HL-60 (cell line): Measurements from ENCODE around the gene OSBPL5.

Experiments used
- POLR2AphosphoS5 ChIP-seq: IDR thresholded peaks from 2 replicates; pipeline ENCODE4 v1.6.1; 2012; ENCODE audit warnings: low read depth
- TF ChIP-seq, protein P1 (sequence below): IDR thresholded peaks from one replicate; pipeline ENCODE4 v1.5.1; 2011; ENCODE audit warnings: low read length, control low read depth, inconsistent platforms; ENCODE audit not compliant: insufficient read depth
- TF ChIP-seq, protein P2 (sequence below): IDR thresholded peaks from 2 replicates; pipeline ENCODE4 v1.6.1; 2012; ENCODE audit warnings: low read depth; ENCODE audit not compliant: insufficient replicate concordance

DNA sequence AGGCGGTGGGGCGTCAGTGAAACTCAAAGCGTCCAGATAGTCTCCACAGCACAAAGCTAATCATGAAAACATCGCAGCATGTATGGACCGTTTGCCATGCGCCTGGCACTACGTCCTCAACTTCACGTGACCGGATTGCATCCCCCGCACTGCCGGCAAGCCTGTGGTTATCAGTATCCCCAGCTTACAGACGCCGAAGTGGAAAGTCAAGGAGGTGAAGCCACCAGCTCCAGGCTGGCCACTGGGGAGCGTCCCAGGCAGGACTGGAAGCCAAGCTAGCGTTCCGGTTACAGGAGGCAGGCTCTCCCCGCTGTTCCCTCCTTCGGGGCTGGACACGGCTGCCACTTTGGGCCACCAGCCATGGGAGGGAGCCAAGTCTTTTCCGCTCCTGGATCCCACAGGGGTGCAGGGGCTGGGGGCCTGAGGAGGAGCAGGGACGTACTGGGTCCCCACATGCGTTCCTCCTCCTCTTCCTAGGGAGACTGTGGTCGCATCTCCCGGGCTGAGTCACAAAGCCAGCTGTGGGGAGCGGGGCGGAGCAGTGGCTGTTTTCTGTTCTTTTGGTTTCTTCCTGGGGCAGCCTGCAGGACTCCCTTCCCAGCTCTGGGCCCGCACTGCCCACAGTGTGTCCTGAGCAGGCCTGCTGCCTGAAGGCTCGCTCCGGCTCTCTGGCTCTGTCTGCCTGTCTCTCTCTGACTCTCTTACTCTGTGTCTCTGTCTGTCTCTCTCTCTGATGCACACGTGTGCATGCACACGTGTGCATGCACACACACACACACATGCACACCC, 4.3 kb upstream of the OSBPL5 start:
- TF ChIP-seq, protein P1, sequence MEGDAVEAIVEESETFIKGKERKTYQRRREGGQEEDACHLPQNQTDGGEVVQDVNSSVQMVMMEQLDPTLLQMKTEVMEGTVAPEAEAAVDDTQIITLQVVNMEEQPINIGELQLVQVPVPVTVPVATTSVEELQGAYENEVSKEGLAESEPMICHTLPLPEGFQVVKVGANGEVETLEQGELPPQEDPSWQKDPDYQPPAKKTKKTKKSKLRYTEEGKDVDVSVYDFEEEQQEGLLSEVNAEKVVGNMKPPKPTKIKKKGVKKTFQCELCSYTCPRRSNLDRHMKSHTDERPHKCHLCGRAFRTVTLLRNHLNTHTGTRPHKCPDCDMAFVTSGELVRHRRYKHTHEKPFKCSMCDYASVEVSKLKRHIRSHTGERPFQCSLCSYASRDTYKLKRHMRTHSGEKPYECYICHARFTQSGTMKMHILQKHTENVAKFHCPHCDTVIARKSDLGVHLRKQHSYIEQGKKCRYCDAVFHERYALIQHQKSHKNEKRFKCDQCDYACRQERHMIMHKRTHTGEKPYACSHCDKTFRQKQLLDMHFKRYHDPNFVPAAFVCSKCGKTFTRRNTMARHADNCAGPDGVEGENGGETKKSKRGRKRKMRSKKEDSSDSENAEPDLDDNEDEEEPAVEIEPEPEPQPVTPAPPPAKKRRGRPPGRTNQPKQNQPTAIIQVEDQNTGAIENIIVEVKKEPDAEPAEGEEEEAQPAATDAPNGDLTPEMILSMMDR, result no peak
- TF ChIP-seq, protein P2, sequence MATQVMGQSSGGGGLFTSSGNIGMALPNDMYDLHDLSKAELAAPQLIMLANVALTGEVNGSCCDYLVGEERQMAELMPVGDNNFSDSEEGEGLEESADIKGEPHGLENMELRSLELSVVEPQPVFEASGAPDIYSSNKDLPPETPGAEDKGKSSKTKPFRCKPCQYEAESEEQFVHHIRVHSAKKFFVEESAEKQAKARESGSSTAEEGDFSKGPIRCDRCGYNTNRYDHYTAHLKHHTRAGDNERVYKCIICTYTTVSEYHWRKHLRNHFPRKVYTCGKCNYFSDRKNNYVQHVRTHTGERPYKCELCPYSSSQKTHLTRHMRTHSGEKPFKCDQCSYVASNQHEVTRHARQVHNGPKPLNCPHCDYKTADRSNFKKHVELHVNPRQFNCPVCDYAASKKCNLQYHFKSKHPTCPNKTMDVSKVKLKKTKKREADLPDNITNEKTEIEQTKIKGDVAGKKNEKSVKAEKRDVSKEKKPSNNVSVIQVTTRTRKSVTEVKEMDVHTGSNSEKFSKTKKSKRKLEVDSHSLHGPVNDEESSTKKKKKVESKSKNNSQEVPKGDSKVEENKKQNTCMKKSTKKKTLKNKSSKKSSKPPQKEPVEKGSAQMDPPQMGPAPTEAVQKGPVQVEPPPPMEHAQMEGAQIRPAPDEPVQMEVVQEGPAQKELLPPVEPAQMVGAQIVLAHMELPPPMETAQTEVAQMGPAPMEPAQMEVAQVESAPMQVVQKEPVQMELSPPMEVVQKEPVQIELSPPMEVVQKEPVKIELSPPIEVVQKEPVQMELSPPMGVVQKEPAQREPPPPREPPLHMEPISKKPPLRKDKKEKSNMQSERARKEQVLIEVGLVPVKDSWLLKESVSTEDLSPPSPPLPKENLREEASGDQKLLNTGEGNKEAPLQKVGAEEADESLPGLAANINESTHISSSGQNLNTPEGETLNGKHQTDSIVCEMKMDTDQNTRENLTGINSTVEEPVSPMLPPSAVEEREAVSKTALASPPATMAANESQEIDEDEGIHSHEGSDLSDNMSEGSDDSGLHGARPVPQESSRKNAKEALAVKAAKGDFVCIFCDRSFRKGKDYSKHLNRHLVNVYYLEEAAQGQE, result no peak
- TF ChIP-seq POLR2AphosphoS5, result peak; percentile 74
